DMS 273 (cell line): ENCODE results near the gene UBN2.

Source experiments
- DNase-seq: peaks from one replicate; lab custom pipeline; 2025; ENCODE audit not compliant: unreplicated experiment; lab: John Stamatoyannopoulos, UW

UBN2 gene

DNA sequence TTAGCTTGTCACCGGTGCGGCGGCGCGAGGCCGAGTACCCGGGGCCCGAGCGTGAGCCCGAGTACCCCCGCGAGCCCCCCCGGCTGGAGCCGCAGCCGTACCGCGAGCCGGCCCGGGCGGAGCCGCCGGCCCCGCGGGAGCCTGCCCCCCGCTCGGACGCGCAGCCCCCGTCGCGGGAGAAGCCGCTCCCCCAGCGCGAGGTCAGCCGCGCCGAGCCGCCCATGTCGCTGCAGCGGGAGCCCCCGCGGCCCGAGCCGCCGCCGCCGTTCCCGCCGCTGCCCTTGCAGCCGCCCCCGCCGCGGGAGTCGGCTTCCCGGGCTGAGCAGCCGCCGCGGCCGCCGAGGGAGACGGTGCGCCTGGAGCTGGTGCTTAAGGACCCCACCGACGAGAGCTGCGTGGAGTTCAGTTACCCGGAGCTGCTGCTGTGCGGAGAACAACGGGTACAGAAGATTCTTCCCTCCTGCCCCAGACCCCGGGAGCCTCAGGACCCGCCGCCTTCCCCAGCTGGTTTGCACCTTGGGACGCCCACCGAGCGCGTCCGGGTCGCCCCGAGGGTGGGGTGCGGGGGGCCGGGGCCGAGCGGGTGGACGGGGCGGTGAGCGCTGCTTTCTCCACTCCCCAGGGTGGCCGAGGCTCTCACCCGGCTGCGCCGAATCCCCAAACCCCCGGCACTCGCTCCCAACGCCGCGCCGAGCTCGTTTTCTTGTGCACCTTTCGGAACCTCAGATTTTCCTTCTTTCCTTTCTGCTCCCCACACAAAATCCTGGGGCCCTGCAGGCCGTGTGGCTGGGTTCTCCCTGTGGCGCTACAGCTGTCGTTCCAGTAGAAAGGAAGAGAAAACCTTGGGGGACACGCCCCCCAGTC is 708 bp downstream of the UBN2 start:
- peak; percentile 78 for DNase-seq

DNA sequence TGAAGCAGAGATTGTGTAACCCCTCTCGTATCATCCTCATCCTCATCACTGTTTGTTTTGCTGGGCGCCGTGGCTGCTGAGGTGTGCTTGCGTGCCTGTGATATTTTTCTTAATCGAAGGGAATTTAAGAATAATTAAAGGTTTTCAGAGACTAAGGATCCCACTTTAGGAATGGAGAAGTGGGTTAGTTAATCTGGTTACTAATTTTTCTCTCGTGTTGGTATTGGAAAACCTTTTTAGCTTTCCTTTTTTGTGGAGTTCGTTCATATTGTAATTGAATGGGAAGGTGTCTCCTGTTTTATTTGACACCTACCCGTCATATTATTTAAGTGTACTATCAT is 1.3 kb downstream of the UBN2 start:
- DNase-seq, result no peak

DNA sequence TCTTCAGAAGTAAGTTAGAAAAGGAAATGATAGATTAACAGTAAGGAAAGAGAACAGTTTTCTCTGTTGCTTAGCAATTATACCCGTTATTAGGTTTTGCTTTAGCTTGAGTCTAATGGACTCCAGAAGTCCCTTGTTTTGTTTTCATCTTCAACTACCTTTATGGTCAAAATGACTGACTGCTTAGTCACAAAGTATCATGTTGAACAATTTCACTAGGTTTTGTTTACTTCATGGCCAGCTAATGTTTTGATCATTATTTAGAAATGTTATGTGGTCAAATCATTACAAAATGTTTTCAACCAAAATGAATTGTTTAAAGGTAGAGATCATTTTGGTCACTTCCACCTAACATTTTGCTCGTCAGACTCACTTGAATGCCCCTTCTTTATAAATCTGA is 1.9 kb downstream of the UBN2 start:
- peak; percentile 9 for DNase-seq

DNA sequence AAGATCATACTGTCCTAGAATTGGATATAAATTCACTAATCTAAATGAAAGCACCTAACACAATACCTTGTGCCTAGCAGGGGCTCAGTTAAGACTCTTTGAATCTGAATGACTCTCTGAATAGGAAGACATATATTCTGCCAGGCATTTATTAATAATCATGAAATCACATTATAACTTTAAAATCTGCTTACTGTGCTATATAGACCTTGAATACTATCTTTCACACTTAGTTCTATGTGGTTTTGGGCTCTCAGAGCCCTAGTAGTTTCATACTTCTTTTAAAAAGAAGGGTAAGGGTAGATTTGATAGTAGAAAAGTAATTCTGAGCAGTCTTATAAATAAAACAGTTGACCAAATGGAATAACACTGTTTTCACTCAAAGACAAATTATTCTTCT is 10.2 kb downstream of the UBN2 start:
- DNase-seq, result no peak

DNA sequence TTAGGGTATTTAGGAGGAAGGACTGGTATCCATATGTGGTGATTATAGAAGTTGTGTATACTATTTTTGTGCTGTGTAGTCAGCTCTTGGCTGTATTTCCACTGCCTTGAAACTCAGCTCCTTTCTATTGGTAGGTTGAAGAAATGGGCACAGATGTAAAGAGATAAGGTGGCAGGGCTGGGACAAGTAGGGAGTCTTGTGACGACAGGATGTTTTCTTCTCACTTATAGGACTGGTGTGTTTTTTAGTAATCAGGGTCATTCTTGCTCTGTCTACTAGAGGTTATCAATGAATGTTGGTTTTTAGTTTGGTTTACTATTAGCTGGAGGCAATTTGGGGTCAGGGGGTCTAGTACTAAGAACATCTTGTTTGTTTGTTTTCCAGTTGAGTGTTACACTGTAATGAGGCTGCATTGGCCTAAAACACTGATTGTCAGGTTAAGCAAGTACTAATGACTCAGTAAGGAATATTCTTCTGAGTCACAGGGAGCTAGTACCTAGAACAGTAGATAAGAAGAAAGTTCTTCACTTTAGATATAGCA is 11.8 kb downstream of the UBN2 start:
- no peak for DNase-seq

DNA sequence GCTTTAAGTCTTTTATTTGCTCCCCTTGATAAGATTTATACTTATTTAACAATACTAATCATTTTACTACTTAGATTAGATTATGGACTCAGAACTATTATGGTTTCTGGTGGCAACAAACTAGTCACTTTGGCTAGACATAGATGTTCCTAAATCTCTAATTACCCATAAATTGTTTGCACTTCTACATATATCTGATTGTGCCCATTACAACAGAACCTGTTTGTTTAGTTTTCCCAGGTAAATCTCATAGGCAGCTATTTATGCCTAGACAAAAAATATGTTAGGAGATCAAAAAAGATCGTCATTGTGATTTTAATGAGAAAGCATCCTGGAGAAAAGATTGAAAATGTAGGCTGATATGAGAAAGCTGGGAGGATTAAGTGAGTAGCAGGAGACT is 14.4 kb downstream of the UBN2 start:
- no peak for DNase-seq

DNA sequence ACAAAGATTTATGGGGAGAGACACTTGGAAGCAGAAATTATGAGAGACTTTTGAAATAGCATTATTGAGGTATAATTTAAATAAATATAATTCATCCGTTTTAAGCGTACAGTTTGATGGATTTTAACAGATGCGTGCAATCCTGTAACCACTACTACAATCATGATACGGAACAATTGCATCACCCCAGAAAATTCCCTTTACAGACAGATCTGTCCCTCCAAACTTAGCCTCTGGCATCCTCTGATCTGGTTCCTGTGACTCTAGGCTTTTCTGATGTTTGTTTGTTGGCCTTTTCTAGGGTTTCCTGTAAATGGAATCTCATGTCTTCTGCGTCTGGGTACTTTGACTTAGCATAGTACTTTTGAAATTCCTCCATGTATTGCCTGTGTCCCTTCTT is 15.5 kb downstream of the UBN2 start:
- no peak for DNase-seq

DNA sequence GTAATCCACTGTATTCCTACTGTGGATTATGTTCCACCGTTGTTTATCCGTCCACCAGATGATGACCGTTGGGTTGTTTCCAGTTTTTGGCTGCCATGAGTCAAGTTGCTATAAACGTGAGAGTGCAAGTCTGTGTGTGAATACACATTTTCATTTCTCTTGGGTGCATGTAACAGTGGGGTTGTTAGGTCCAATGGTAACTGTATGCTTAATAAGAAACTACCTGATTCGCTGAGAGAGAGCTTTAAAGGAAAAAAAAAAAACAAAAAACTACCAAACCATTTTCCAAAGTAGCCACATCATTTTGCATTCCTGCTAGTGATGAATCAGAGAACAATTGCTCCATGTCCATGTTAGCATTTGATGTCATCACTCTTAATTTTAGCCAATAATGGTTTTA is 15.9 kb downstream of the UBN2 start:
- no peak for DNase-seq

DNA sequence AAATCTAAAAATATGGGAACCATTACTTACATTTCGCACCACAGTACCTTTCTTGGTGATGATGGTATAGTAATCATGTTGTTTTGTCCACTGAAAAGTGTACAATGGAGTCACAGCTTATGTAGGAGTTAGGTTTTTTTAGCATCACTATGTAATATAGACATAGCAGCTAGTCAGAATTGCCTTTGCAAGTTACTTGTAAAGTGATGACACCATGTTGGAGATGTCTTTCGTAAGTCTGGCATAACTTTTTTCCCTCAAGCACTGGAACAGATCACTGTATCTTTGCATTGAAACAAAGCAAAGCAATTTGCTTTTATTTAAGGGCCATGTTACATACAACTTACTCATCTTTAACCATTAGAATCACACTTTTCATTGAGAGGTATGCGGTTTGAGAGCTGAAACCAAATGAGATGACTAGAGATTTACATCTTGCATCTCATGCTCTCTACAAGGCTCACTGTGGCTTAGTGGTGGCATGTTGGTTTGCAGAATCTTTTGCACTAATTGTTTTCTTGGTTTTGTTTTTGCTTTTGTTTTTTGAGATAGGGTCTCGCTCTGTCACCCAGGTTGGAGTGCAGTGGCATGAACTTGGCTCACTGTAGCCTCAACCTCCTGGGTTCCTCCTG is 18.3 kb downstream of the UBN2 start:
- DNase-seq, result no peak

DNA sequence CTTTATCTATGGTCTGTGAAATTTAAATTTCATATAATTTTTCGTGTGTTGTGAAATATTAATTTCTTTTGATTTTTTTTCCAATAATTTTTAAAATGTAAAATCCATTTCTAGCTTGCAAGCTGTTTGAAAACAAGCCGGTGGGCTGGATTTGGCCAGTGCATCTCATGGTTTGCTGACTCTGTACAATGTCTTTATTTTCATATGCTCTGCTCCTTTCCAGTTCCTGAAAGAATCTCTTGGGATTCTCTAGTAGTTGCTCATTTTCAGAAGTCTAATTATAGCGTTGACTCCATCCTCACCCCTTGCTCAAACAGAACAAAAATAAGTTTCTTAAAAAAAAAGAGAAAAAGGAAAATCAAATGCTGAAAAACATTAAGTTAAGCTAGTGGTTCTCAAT is 21.4 kb downstream of the UBN2 start:
- no peak for DNase-seq

DNA sequence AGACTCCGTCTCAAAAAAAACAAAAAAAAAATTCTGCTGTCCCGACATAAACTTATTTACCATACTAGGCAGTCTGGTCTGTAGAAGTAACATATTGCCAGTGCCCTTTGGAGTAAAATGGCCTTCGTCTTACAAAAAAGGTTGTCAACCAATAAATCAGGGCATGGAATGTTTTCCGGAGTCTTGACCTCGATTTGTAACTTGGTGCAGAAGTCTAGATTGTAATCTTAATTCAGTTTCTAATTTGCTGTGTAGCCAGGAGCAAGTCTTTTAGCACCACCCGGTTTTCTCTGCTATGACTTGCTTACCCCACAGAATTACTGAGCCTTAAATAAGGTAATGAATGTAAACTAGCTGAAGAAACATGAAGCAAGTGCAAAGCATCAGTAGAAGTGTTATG is 23.2 kb downstream of the UBN2 start:
- DNase-seq, result no peak

DNA sequence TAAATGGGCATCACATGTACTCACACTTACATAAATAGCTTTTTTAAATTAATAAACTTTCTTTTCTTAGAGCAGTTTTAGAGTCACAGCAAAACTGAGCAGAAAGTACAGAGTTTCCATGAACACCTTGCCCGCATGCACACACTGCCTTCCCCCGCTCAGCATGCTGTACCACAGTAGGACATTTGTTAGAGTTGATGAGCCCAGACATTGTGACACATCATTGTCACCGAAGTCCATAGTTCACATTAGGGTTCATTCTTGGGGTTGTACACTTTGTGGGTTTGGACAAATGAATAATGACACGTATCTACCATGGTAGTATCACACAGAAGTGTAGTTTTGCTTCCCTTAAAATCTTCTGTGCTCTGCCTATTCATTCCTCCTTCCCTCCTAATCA is 23.7 kb downstream of the UBN2 start:
- no peak for DNase-seq

DNA sequence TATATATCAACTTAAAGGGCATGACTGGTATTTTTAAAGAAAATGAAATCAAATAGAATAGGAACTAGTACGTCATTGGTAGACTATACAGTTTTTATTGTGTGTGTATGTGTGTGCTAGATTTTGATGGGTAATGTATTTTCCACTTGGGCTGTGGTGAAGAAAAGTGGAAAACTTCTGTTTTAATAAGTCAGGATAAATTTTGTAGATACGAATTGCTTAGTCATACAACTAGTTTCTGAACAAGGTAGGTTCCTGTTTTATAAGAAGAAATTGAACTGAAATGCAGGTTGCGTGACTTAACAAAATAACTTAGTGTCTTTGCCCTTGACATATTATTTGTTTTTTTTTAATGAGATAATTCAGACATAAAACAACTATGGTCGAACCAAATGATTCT is 24.3 kb downstream of the UBN2 start:
- no peak for DNase-seq

DNA sequence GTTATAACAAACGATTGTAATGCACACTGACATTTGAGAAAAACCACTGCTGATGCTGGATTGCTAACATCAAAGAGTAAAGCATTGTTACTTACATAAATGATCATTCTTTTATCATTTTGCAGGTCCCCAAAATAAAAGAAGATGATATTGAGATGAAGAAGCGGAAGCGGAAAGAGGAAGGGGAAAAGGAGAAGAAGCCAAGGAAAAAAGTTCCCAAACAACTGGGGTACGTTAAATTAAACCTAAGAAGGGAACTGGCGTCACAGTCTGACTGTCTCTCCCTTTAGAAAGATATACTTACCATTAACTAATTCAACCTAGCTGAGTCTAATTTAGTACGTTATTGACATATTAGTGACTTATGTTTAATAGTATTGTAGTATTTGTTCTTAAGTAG is 28.1 kb downstream of the UBN2 start:
- no peak for DNase-seq

DNA sequence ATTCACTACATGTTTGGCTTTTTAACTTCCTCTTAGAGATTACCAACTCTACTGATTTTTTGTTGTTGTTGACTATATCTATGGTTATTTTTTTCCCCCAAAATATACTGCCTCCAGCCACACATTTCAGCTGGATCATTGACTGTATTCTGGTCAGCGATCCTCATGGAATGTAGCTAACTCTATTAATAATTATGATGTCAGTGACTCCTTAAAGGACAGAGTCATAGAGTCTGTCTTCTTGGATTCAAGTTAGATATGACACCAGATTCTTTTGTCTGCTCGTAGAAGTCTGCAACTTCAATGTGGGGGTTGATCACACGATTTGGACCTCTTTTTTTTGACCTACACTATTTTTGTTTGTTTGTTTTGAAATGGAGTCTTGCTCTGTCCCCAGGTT is 33.2 kb downstream of the UBN2 start:
- DNase-seq, result no peak

DNA sequence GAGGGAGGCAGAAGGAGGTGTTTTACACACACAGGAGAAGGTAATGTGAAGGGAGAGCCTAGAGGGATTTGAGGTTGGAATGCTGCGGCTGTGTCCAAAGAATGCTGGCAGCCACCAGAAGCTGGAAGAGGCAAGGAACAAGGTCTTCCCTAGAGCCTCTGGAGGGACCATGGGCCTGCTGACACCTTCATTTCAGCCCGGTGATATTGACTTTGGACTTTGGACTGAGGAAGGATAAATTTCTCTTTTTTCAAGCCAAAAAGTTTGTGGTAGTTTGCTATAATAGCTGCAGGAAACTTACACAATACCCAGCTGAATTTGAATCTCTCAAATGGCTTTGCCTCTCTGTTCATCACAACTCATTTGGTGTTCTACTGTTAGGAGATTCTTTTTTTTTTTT is 34.6 kb downstream of the UBN2 start:
- DNase-seq, result no peak

DNA sequence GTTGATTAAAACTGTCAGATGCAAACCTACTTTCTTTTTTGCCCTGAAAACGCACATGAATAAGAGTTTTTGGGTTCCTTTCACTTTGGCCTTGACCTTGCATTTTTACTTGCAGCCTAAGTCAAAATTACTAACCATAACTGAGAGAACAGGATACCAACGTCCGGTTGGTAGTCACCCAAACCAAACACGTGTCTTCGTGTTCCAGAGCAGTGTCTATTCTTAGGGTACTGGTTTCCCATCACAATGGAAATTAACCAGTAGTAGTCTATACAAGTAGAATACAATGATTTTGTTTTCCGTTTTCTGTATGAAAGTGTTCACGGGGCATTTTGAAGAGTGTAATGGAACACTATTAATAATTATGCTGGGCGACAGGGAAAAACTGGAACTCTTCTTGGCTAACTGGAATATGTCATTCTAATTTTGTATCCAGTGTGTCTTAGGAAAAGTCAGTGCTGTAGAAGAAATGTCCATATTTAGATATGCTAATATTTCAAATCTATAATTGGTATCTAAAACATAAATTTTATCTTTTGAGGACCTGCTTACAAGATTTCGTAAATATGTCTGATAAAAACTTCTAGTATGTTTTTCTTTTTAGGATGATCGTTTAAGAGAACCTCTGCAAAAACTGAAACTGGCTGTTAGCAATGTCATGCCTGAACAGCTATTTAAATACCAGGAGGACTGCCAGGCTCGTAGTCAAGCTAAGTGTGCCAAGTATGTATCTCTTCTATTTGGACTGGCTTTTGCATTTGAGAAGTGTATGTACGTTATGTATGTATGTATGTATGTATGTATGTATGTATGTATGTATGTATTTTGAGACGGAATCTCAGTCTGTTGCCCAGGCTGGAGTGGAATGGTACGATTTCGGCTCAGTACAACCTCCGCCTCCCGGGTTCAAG is 40.9 kb downstream of the UBN2 start:
- no peak for DNase-seq

DNA sequence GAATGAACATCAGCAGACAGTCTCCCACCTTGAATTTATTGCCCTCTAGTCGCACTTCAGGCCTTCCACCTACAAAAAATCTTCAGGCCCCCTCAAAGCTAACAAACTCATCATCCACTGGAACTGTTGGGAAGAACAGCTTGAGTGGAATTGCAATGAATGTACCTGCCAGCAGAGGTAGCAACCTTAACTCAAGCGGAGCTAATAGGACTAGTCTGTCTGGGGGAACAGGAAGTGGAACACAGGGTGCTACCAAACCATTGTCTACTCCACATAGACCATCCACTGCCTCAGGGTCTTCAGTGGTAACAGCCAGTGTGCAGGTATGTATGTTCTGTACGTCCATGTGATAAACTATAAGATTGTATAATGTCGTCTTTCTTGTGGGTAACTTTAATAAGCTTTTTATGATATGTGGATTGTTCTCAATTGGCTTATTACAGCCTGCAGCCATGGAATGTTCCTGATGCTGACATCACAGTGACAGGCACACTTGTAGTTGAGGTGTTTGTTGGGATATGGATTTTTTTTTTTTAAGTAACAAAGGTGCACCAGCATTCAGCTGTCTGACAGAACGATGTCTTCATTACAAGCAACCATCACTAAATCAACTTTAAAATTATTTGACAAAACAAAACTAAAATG is 53.3 kb downstream of the UBN2 start:
- peak; percentile 14 for DNase-seq

DNA sequence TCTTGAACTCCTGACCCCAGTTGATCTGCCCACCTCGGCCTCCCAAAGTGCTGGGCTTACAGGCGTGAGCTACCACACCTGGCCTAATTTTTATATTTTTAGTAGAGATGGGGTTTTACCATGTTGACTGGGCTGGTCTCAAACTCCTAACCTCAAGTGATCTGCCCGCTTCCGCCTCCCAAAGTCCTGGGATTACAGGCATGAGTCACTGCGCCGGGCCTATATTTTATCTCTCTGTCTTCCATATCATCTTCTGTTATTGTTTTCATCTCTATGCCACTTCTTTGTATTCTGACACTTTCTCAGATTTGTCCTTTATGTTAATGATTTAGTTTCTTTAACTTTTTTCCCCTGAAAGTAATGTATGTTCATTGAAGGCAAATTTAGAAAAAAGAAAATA is 55.1 kb downstream of the UBN2 start:
- DNase-seq, result no peak

DNA sequence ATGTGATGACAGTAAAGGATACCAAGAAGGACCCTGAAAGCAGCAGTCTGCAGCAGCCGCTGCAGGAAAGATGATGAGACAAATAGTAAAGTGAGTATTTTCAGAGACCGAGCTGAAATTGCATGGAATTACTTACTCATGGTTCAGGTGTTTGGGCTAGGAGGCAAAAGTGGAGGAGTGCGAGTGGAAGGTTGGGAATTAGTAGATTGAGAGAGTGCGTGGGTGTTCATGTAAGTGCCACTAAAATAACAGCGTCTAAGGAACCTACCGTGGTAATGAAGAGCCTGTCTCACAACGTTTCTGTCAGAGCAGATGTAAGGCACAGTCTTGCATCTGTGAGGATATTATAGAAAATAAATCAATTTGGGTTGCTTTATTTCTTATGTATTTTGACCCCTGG is 61.8 kb downstream of the UBN2 start:
- DNase-seq, result no peak

DNA sequence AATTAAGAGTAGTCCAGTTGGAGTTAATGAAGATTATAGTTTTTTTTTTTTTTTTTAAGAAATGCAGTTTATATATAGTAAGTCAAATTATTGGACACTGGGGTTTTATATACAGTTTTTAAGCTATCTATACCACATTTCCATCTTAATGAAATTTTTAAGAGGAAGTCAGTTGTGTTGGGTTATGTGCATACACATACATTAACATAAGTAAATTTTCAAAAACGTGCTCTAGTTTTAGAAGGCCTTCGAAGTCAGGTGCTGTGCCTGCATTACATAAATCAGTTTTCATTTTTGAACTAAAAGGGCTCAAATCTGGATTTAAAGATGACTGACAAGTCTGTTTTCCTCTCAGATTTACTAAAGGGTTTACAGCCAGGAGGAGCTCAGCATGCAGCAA is 62.5 kb downstream of the UBN2 start:
- DNase-seq, result no peak
